ENCODE results near the gene ZNF804B.

DNA sequence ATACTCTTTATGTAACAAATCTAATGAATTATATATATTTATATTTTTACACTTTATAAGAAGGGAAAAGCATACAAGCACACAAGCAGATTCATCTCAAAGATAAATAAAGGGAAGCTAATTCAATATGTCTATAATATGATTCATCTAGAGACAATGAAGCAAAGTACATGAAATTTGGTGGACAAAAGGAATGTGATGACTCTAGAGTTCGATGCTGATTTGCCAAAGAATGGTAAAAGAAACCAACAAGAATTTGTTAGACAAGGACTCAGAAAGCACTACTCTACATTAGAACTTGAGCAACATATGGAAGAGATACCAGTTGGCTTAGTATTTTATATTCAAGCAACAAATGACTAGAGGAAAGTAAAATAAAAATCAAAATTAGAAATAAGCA lies 572.5 kb downstream of the ZNF804B start:
- TF ChIP-seq, protein P1, sequence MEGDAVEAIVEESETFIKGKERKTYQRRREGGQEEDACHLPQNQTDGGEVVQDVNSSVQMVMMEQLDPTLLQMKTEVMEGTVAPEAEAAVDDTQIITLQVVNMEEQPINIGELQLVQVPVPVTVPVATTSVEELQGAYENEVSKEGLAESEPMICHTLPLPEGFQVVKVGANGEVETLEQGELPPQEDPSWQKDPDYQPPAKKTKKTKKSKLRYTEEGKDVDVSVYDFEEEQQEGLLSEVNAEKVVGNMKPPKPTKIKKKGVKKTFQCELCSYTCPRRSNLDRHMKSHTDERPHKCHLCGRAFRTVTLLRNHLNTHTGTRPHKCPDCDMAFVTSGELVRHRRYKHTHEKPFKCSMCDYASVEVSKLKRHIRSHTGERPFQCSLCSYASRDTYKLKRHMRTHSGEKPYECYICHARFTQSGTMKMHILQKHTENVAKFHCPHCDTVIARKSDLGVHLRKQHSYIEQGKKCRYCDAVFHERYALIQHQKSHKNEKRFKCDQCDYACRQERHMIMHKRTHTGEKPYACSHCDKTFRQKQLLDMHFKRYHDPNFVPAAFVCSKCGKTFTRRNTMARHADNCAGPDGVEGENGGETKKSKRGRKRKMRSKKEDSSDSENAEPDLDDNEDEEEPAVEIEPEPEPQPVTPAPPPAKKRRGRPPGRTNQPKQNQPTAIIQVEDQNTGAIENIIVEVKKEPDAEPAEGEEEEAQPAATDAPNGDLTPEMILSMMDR (conservative IDR thresholded peaks at IDR 0.05; ENCODE audit: low read depth, low read length): no peak
- no peak for TF ChIP-seq EZH2 (IDR thresholded peaks at IDR 0.05; ENCODE audit: borderline replicate concordance, low read depth, low read length, poor library complexity, severe bottlenecking)
